GM19395 (cell line): ENCODE data around the gene MYO18A.
"Not testable (repeated sequence)": the region's sequence is repeated elsewhere in the genome, so short reads cannot be mapped to it uniquely, and the experiment has no call there.

ENCODE experiments used
- ATAC-seq: cut with Tn5 transposase; IDR thresholded peaks from one replicate; pipeline ENCODE4 v1.9.1; 2021; ENCODE audit warnings: mild to moderate bottlenecking, moderate library complexity; ENCODE audit not compliant: unreplicated experiment

MYO18A gene

GRCh38 chr17:29196769-29197515 lies 16.7 kb upstream of the MYO18A start:
- no peak for ATAC-seq

- peak; percentile 49 for ATAC-seq
These were observed 15.4 kb upstream of the MYO18A start for GRCh38 chr17:29195465-29196081.

- no peak for ATAC-seq
These were observed 14.5 kb upstream of the MYO18A start for GRCh38 chr17:29194669-29195068.

DNA sequence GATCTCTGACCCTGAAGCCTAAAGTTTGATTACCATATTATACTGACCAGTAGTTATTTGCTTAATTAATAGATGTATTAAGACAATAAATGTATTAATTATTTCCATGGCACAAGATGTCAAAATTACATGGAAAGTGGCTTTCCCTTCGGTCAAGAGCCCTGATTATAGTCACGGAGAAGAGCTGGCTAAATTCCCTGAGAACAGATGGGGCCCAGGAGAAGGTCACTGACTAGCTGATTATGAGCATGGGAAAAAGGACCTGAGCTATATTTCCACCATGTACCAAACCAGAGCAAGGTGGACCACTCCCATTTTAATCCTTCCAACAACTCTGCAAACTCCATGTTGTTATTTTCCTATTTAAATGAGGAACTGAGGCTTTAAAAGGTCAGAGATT lies 12.9 kb upstream of the MYO18A start:
- no peak for ATAC-seq

DNA sequence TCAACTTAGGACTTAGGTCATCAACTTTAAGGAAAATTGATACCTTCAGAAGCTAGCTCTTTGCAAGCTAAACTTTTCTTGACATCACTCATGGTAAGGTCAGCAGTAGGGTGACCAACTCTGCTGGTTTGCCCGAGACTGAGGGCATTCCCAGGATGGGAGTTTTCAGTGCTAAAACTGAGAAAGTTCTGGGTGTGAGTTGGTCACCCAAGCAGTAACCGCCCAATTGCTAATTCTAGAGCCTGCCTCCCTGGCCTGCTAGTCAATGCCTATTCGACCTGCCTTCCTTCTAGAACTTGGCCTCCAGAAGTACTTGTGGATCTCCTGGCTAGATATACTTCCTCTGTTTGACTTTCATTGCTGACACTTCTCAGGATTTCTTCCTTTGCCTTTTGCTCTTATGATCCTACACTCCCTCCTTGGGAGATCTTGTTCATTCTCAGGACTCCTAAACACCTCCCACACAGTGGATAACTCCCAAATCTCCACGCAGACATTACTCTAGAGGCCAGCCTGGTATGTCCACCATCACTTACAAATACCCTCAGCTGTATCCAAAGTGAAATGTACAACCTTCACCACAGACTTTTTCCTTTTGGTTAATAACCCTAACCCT lies 10.5 kb upstream of the MYO18A start:
- no peak for ATAC-seq

GRCh38 chr17:29190039-29190438 lies 9.8 kb upstream of the MYO18A start:
- no peak for ATAC-seq

DNA sequence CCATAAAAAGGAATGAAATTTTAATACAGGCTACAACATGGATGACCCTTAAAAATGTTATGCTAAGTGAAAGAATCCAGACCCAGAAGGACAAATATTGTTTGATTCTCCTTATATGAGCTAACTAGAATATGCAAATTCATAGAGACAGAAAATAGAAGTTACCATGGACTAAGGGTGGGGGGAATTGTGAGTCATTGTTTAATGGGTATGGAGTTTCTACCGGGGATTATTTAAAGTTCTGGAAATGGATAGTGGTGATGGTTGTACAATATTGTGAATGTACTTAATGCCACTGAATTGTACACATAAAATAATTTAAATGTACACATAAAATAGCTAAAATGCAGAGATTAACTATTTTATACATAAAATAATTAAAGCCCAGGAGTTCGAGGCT lies 9.2 kb upstream of the MYO18A start:
- no peak for ATAC-seq

DNA sequence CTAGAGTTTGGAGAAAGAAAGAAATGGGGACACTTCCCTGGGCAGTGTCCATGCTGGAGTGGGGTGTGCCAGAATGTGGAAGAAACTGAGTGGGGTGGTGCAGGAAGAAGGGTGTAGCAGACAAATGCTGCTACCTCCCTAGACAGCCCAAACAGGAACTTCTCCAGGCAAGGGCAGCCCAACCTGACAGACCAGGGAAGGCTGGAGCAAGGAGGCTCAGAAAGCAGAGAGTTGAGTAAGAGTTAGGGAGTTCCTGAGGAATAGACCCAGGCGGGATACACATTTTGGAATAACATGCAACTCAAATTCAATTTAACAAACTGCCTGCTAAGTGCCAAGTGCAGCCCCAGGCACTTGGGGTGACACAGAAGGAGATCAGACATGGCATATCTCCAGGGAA lies 1.0 kb upstream of the MYO18A start:
- no peak for ATAC-seq

DNA sequence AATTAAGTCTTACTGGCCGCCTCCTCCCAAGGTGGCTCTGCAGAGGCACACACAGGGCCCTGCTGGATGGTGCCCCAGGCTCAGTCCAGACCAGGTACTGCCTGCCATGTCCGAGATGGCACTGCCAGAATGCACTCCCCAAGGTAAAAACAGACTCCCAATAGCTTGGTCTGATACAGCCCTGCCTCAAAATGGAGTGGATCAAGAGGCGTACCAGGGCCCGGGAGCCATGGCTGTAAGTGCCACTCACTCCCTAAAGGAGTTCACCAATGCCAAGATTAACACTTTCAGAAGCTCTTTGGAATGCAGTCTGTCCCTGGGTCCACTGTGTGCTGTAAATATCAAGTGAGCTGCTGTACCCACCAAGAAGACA lies 576 bp upstream of the MYO18A start:
- ATAC-seq, result no peak

DNA sequence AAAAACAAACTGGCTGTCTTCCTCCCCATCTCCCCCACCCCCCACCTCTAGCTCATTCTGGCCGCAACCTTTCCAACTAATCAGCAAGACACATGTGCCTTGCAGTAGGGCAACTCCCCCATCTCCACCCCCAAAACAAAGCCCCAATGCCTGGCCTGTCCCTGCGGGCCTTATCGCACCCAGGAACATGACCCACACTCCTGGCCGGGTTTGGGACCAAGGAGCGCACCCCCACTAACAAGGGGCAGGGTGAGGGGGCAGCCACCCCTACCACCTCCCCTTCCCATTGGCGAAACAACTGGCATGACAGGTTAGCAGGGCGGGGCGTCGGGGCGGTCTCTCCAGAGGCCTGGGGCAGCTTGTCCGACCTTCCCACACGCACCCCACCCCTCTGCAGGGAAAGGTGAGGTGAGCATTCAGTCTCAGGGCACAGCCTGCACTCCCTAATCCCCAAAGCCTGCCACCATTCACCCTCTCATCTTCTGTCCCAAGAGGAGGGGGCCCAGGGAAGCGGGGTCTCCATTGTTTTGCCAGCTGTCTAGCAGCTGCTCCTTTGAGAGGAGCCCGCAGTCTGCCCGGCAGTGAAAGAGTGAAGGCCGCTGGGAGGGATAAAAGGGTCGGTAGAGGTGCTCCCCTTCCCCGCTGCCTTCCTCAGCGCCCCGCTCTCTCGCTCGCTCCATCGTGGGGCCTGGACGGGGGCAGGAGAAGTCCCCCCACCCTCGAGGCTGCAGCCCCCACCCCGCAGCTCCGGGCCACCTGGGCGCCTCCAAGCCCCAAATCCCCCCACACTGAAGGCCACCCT lies 765 bp downstream of the MYO18A start:
- no peak for ATAC-seq

GRCh38 chr17:29178750-29179231 lies 1.4 kb downstream of the MYO18A start:
- ATAC-seq, result no peak

DNA sequence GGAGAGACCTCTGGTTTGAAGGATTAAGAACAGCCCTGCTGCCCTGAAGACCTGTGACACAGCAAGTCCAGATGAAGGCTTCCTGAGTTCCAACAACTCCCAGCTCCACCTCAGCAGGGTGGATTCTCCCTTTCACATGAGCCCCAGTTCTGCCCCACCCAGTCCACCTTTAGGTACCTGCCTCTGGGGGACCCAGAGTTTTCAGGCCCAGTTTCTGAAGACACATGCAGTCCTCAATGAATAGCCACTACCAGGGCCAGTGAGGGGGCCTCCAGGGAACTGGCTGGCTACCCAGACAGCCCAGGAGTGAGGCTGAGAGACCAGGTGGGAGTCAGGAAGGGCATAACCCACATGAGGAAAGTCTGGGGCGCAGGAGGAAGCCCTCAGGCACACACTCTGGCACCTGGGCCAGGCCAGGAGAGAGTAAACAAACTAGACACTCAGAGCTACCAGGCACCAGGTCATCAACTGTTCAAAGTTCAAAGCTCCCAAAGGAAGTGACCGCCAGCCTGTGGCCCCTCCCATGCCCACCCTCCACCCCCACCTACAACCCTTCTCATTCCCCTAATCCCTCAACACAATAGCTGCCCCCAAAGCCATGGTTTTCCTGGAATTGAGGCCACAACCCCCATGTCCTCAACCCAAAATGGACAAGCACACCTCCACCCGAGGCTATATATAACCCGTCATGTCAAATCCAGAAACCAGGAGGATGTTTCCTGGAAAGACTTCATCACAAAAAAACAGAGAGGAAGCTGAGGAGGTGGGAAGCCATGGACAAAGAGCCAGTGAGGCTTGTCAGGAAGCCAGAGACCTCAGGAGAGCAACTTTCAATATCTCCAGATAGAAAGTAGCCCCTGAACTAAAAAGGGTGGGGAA lies 2.1 kb downstream of the MYO18A start:
- ATAC-seq, result no peak

- ATAC-seq, result no peak
These were observed 2.7 kb downstream of the MYO18A start for GRCh38 chr17:29177541-29177870.

- peak; percentile 67 for ATAC-seq
These were observed 3.4 kb downstream of the MYO18A start for GRCh38 chr17:29176558-29177351.

DNA sequence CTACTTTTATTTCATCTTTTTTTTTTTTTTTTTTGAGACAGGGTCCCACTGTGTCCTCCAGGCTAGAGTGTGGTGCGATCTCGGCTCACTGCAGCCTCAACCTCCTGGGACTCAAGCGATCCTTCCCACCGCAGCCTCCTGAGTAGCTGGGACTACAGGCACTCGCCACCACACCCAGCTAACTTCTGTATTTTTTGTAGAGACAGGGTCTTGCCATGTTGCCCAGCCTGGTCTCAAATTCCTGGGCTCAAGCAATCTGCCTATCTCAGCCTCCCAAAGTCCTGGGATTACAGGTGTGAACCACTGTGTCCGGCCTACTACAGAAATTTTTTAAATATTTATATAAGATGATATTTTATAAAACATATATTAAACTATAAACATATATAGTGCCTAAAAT lies 4.8 kb downstream of the MYO18A start:
- ATAC-seq, result no peak

DNA sequence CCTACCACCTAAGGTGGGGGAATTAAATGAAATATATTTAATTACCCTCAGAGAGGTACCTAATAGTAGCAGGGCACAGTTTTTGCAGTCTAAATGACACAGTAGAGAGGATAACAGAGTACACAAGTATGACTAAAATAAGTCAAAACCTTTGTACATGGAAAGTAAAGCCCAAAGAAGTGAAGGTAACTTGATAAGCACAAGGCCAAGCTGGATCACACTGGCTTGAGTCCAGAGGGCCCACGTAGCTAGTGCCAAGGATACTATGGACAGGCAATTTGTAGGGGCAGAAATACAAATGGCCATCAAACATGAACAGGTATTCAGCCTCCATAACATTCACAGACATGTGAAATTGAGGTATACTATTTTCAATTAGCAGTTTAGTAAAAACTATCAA lies 7.6 kb downstream of the MYO18A start:
- no peak for ATAC-seq

DNA sequence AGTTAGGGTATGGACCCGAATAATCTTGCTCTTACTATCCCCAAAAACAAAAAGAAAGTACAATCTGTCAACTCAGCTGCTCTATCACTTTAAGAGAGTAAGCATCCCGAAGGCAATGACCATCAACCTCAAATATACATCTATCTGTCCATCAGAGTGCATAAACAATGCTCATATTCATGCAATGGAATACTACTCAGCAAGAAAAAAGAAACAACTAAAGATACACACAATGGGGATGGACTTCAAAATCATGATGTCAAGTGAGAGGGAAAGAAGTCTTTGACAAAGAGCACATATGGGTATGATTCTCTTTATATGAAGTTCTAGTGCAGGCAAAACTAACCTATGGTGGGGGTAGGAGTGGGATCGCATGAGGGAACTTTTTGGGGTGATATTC lies 9.5 kb downstream of the MYO18A start:
- ATAC-seq, result no peak

- no peak for ATAC-seq
These were observed 10.2 kb downstream of the MYO18A start for GRCh38 chr17:29169806-29170591.

DNA sequence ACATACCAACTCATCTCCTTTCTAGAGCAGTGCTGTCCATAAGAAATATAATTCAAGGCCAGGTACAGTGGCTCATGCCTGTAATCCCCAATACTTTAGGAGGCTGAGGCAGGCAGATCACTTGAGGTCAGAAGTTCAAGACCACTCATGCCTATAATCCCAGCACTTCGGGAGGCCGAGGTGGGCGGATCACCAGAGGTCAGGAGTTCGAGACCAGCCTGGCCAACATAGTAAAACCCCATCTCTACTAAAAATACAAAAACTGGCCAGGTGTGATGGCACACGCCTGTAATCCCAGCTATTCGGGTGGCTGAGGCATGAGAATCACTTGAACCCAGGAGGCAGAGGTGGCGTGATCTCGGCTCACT lies 11.5 kb downstream of the MYO18A start:
- not testable (repeated sequence) for ATAC-seq
